ENCODE results near the gene AUTS2.
A peak's percentile ranks its signal among the peaks of the same experiment; 100 is the strongest.

Gene AUTS2

DNA sequence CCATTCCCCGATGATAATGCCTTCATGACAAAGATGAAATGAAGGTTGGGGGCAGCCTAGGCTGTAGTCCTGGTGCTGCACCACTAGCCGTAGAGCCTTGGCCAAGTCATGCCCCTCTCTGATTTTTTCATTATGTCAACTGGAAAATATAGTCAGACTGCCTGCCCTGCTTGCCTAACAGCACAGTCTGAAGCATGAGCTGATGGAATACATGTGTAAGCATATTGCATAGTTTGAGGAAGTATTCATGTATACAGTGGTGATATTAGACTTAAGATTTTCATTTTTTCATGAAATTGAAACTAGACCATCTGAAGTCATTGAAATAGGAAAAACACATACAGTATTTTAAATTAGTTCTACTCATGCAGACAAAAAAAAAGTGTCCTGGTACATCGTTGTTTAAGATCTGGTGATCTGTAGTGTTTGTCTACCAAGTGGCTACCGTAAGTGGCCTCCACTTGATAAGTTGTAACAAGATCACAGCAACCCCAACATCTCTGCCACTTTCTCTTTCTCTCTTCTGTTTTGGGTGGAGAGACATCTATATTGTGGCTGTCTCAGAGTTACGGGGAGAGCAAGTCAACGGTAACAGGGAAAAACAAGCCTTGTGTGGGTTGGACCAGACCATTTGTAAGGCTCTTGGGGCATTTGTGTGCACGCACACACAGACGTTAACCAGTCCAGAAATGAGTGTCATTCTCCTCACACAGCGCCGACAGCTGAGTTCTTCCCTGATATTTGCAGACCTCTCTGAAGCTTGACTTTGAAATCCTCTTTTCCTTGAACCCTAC lies 817.1 kb downstream of the AUTS2 start:
- no peak for DNase-seq

DNA sequence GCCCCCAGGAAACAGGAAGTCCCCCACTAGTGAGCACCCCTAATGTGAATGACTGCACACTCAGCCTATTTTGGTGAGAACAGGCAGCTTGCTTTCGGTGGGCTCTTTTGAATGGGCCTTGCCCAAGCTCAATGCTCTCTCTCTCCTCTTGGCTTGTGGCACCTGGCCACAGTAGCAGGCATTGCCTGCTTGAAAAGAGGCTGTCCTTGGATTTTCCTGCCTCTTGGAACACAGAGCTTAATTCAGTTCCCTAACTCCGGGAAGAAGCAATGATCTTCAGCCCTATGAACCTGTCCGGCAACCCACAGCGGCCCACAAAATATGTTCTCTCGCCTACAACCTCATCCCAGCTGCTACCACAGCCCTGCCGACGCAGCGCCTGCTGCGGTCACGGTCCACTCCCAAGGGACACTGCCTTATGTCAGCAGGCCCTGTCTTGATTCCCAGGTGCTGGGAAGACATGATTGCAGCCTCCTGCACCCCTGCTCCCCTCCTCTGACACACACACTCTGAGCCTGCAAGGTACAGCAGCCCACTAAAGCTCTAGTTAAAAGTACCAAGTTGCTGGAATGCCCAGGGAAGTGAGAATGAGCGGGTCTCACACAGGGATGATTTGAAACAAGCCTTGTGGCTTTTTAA lies 818.2 kb downstream of the AUTS2 start:
- DNase-seq, result peak; percentile 55

DNA sequence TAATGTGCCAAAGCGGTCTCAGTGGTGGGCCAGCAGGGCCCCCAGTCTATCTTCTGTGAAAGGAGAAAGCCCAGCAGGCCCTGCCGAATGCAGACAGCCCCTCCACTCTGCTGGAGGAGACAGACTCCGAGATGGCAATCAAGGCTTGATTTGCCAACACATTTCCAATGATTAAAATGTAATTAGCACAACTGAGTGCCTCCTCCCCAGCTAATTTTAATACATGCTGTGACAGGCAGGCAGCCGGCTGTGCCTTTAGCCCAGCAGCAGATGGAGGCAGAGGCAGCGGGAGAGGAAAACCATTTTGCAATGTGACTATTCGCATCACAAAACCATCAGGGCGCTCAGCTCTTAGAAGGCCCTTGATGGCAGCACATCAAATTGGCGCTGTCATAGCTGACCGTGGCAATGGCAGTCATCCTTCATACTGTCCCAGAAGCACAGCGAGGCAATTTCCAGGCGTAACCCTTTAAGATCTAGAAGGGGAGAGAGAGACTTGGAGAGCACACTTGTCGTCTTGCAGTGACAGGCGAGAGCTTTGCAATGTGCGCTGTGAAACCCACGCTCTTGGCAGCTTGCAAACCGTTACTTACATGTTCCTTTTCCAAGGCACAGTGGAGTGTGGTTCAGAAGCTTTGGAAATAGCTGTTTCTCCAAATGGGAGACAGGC lies 818.8 kb downstream of the AUTS2 start:
- peak; percentile 44 for DNase-seq

DNA sequence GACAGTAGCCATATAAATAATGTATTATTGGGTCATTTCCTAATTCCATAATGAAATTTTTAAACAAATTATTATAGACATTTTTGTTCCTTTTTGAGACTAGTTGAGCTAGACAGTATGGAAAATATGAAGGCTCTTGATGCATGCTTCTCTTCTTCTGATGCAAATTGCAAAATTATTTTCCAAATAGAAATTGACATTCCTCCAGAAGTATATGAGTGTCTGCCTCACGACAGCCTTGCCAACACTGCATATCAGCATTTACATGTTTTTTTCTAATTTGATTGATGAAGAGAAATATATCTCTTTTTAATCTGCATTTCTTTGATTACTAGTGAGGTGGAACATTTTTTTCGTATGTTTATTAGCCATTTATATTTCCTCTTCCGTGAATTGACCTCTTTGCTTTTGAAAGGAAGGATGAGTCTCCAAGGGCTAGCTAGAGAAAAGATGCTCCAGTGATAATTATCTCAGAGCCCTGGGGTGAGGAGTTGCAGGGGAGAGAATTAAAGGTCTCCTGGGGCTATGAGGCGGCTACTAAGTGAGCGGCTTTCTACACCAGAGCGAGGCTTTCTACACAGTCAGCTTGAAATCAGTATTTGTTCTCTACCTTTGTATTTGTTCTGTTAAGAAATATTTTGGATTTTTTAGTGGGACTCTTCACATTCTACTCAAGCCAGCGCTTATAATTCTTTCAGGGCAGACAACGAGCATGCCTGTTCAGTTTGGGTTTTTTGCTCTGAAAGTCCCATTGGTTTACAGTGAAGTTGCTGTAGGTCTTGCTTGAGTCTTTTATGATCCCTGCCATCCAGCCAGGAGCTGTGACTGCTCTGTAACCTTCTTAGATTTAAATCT lies 821.5 kb downstream of the AUTS2 start:
- no peak for DNase-seq

DNA sequence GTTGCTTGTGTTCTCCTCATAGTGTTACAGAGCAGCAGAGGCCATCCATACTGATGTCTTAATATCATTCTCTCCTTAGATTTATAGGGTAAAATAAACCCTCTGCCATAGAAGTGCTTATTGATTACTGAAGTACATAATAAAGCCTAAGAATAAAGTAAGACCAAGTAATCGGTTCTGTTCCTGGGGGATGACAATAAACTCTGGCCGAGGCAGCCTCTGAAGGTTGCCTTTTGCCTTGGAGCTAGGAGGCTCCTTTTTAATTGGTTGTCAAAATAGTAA lies 822.0 kb downstream of the AUTS2 start:
- no peak for DNase-seq

DNA sequence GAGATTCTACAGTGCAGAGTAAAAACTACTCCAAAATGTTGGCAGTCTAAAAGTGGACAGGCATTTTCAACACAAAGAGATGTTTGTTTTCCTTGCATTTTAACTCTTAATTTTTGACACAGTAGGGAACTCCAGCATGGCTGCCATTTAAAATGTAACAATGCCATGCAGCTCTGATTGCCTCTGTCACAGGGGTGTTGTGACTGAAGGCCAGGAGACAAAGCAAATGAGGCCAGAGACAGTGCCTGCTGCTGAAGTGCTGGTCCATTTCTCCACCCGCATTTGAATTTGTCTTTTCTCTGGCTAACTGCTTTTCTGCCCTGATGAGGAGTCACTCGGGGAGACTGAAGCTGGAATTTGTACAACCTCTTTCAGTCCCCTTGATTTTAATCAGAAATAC lies 823.0 kb downstream of the AUTS2 start:
- DNase-seq, result no peak

DNA sequence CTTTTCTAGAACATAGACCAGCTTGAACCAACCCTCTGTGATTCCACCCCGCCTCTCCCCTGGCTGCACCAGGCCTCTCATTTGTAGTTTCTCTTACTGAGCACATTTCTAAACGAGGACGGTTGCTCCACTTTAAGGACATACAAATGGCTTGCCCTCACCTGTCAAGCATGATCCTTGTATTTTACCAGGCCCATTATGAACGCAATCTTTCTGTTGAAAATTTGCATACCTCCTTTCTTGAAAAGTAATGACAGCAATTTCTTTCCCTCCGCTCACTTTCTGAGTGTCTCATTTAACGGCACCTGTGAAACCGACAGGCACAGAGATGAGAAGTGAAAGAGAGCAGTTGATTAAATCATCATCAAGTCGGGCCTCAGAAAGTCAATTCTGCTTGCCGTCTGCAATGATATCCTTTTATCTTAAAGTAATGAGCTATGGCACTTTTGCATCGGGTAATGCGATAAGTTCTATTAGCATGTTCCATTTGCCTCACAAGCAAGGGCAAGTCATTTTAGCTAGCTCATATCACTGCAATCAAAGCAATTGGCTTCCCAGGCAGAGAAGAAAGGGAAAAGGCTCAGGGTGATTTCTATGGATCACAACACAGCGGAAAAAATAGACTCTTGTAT lies 828.1 kb downstream of the AUTS2 start:
- DNase-seq, result no peak

DNA sequence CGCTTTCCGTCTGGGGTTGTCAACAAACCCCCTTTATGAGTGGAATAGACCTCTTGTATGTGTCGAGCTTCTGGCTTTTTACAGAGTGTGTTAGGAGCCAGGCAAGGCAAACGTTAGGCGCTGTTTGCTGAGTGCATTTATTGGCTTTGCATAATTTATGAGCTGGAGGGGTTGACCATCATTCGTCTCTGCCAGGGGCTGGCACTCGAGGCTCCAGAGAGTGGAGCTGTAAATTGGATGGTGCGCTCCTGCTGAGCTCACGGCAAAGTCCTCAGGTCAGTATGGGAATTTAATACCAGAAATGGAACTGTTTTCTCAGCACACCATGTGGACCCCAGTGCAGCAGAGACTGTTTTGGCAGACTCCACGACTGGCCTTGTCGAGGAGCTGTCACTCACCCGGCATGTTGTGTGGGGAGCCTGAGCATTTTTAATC lies 834.3 kb downstream of the AUTS2 start:
- DNase-seq, result peak; percentile 60

DNA sequence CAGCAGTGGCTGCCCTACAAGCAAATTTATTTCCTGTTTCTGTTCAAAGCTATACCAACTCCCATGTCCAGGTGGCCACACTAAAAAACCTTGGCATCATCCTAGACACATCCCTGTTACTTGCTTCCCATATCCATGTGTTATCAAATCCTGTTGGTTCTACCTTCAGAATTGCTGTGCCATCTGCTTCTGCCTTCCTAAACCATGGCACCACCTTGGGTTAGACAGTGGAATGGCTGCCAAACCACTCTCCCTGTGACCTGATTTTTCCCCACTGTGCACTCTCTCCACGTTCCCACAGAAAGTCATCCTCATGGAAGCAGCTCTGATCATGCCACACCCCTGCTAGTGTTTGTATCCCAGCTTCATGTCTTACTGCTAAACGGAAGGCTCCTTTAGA lies 836.1 kb downstream of the AUTS2 start:
- DNase-seq, result no peak

DNA sequence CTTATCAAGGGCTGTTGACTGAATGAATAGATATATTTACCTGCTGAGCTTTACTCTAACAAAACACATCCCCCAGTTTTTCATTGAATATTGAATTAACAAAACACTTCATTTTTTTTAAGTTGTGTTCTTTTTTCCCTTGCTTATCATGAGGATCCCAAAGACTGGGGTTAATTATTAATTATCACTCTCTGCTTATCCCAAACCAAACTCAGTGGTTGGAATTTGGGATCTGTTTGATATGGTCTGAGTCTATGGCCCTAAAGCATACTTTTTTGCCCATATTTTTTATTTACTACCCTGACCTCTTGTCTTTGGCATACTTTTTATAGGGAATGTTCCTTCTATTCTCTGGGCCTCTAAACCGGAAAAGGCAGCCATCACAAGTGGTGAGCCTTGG lies 836.5 kb downstream of the AUTS2 start:
- no peak for DNase-seq

DNA sequence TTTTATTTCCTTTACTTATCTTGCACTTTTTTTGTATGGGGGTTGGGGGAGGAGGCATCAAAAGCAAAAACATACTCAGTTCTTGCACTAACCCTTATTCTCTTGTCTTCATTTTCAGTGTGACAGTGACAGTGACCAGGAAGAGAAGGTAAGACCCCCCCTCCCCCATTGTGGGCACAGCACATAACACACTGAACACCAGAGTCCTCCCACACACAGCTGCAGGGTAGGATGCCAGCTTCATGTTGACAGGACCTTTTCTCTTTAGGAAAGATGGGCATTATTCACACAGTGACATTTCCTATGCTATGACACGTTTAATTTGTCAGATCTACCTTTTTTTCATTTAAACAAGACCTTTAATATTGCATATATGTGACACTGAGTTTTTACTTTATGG lies 837.4 kb downstream of the AUTS2 start:
- DNase-seq, result no peak

DNA sequence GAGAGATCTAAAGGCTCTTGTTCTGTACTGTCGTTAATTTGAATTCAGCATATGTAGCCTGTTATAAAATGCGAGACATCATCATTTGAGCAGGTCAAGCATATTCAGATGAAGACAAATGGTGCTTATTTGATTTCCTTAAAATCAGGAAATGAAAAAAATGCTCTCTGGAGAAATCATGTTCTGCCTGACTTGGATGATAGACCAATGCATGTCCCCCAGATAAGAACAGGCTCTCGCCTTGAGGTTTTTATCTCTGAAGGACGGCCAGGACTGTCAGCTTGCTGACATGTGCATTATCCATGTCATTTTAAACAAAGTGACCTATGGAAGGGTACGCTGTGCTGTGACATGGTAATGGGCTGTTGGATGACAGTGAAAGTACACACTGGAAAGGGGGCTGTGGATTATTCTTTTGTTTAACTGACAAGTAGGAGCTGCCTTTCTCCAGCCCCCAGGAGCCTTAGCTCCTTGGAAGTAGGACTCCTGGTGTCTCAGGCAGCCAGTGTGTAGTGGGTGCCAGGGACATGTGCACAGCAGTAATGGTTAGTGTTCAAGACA lies 838.6 kb downstream of the AUTS2 start:
- DNase-seq, result no peak

DNA sequence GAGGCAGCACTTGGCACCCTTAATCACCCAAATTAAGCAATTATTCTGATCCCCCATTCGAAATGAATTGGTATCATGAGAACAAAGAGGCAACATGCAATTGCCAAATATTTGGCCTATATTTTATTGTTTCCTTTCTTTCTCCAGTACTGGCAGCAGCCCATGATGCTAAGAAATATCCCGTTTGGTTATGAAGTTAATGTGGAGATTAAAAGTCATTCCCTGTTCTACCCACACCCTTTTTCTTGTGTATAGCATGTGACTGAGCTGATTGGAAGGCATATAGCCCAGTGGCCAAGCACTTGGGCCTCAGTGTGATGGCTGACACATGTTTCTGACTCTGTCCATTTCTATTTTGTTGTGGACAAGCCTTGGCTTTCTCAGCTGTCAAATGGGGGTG lies 841.4 kb downstream of the AUTS2 start:
- no peak for DNase-seq

DNA sequence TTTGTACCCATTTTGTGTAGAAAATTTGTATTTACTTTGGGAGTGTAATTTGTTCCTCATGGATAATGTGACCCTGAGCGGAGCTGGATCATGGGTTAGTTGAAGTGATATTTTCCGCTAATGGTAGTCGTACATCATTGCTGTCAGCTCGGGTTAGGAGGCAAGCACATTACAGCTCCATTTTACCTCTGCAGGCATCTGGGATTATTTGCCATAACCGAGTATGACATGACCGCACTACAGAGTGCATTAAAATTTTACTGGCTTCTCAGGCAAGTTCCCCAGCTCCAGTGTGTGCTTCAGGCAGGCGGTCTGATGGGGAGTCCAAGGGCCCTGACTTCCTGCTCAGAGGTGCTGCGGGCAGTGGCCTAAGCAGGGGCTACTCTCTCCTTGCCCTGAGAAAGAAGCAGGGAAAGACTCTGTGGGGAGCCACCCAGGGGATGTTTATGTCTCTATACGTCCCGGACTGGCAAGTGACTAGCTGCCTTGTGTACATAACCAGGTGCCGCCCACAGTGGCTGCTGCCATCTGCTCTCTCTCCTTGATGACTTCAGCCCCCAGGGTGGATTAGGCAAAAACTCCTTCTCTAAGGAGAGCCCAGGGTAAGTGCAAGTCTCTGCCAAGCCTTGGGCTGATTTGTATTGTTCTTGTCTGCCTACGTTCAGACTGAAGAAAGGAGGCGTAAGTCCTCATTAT lies 848.3 kb downstream of the AUTS2 start:
- no peak for DNase-seq

DNA sequence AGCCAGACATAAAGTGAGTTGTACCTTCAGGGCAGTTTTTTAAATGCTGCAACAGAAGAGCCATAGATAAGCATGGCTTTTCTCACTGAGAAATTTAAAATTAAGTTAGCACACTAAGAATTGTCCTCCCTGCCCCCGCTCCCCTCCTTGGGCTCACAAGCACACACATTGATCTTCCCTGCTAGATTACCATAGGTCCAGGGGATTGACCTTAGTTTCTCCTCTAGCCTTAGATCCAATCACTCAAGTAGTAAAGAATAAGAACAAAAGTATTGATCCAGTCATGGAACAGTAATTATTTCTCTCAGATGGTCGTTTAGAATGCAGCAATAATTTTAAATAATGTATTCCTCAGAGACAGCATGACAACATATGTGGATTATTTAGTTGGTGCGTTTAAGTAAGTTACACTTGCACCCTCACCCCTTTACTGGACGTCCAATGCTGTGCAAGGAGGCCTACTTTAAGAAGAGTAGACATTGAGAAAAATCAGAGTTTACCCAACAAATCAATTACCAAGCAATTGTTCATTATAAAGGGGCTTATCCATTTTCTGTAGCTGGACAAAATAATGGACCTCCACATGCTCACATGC lies 850.1 kb downstream of the AUTS2 start:
- DNase-seq, result no peak

DNA sequence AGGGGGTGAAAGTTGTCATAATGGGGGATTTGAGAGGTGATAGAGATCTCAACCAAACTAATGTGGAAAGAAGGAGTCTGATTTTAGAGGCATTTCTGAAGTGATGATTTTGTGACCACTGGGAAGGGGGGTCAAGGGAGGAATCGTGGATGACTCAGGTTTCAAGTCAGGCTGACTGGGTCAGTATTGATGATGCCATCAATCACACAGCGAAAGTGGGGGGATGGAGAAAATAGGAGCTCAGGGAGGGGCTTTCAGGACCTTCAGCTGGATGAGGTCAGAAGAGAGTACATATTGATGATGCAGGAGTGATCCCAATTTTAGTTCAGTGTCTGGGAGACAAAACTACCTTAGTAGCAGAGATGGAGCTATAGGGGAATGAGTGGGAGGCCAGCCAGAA lies 852.5 kb downstream of the AUTS2 start:
- DNase-seq, result no peak

DNA sequence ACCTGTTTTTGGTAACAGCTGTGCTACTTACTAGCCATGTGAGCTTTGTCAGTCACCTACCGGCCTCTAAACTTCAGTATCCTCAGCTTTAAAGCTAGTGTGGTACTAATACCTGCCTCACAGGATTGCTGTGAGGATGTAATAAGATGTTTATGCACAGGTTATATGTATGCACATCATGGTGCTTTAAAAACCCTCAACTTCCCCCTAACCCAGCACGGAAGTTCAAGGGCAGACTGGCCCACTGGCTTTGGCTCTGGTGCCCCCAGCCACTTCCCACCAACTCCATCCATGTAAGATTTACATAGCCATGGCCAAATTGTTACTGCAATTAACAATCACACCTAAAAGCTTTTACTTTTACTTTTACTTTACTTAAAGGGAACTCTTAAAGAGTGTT lies 857.6 kb downstream of the AUTS2 start:
- DNase-seq, result no peak

DNA sequence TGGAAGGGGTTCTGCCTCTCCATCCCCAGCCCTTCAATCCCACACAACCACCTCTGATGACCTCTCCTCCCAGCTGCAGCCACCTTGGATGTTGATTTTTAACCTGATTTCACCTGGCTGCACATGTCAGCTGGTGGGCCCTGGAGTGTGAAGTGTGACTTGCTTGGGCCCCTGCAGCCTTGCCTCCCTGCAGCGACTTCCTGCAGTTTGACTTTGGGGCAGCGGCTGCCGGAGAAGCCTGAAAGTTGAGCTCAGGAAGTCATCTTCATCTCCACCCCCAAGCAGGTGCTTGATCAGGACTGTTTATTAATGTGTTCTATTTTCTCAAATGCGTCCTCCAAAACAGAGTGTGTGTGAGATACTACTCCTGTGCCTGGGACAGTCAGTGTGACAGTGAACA lies 858.4 kb downstream of the AUTS2 start:
- no peak for DNase-seq

DNA sequence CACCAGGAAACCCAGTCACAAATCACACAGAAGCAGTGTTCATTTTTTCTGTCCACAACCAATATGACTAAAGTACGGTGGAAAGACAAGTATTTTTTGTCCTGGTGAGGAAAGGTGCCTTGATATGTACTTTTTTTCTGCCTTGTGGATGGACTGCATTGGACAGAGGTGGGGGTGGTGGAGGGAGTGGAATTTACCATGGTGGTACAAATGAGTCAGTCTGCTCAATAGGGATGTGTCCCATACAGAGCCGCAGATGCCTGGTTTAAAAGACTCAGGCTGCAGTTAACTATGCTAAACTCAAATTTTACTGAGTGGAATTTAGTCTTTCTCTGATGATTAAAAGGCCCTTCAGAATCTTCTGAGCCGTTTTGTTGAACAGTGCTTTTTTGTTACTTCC lies 859.2 kb downstream of the AUTS2 start:
- no peak for DNase-seq

DNA sequence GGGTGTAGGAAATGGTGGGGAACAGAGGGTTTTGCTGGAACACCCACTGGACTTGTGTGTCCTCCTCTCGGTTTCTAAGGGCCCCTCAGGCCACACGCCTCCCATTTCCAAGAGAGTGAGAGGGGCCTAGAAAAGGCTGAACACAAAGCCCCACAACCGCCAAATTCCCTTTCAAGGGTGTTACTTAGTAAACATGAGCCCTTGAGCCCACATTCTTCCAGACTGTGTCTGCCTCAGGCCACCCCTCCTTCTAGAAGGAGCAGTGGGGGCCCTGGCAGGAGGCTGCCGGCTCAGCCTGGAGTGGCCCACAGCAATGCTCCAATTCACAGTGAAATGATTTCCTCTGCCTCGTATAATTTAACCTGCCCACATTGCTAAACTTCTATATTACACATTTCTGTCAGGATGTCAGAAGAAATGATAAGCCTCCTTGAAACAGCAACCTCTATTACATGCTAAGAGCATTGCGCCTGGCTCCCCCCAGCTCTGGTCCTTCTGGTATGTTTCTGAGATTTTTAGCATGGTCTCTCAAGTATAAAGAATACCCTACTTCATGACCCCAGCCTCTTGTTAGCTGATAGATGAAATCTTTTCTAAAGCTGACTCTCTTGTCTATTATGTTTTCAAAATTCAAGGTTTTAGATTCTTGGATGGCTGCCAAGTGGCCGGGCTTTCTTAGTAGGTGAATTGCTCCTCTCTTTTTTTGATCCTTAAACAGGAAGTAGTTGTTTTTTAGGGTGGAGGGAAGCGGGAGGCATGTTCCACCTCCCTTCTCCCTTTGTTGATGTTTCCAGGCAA lies 859.8 kb downstream of the AUTS2 start:
- no peak for DNase-seq

DNA sequence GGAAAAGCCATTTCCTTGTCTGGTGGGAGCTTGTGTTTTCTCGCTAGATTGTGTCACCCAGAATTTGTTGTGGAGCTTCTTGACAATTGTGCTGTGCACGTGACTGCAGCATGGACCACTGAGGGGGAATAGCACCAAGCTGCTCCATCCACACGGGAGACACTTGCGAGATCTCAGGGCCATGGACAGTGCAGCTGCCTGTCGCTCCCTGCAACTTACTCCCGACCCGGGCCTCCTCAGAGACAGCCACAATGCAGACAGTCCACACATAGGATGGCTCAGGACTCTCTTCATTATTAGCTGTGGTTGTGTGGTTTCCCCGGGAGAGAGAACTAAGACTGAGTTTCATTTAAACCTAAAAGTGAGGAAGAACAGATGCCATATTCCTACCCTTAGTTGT lies 860.5 kb downstream of the AUTS2 start:
- no peak for DNase-seq

Data from left hindlimb (tissue), 1 donor.